ENCODE data around the gene PRRC1. TPM values are rescaled to one million over a fixed set of nuclear protein-coding genes. Genes with fewer than 3 reads are reported as not detected.

Gene PRRC1
- 10 to 100 TPM; 25.5 to 36.4 (median 30.7) TPM for polyA plus RNA-seq (ENCODE audit: low read depth in 6 of 6)

DNA sequence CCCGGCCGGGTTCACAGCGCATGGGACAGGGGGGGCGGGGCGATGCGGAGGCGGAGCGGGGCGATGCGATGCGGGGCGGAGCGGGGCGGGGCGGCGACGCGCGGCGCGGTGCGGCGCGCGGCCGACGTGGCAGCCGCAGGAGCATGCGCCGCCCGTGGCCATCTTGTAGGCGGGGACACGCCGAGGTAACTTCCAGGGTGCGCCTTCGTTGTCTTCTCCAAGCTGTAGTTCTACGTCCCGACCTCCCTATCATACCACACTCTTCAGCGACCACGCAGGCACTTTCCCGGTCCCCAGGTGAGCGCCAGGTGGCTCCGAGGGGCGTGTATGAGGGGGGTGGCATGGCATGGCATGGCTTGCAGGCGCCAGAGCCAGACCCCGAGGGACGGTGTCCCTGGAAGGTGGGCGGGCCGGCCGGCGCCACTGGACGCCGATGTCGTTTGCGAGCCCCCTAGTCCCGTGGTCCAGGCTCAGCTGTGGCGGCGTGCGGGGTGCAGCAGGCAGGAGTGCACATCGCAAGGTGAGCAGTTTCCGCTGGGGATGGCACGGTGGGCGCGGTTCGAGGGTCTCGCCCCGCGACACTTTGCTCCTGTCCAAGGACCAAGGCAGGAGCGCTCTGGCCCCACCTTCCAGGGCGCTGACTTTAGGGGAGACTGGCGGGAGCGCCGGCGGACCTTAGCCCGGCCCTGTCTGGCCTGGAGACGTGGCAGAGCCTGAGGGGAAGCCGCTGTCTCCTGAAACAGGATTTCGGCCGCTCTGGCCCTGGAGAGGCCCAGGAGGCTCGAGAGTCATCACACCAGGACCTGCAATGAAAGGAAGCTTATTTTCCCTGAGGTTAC lies at the start of gene PRRC1:
TSS of gene PRRC1 (plus strand) at position 161 of the 839 bp plus-strand sequence. CDS start 5,840 bp downstream, outside the sequence.
- peaks cover 19 to 24% of the 10 kb centered on the region in 2 donors for H3K36me3 Mint-ChIP-seq
- peak; percentile 71 for DNase-seq

DNA sequence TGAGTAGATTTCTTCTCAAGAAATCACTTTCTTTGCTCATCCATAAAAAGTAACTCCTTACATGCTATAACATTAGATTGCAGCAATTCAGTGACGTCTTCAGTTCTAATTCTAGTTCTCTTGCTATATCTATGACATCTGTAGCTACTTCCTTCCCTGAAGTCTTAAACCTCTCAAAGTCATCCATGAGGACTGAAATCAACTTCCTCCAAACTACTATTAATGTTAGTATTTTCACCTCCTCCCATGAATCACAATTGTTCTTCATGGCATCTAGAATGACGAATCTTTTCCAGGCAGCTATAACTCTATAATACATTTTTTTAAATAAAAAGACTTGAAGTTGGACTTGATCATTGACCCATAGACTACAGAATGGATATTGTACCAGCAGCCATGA lies 46.2 kb upstream of the PRRC1 start:
- Mint-ChIP-seq H3K4me3 (no peak overlapping the region), H3K36me3 (no peaks in the 10 kb centered on the region), H3K27me3 (peaks cover 12 to 16% (median 15%) of the 10 kb centered on the region in 3 donors), H3K27ac (no peak overlapping the region), H3K9me3 (no peaks in the 10 kb centered on the region), H3K4me1 (no peaks in the 10 kb centered on the region)
- no peak for DNase-seq
- ATAC-seq (ENCODE audit: low read depth in 2 of 2), result no peak

More for the DNA sequence above, at the start of gene PRRC1:
- peaks cover 26 to 29% (median 28%) of the 10 kb centered on the region in 3 donors for H3K4me1 Mint-ChIP-seq
- peak within 1 kb of the TSS; percentile 80 to 96 (median 90) for H3K4me3 Mint-ChIP-seq
- H3K27ac Mint-ChIP-seq, result peak within 1 kb of the TSS; percentile 40 to 93 (median 76)
- peaks cover 3 to 17% (median 12%) of the 10 kb centered on the region in 3 donors for H3K27me3 Mint-ChIP-seq
- peaks cover 4 to 17% (median 10%) of the 10 kb centered on the region in 7 donors for H3K9me3 Mint-ChIP-seq
- peak; percentile 95 to 96 for ATAC-seq (ENCODE audit: low read depth in 2 of 2)

DNA sequence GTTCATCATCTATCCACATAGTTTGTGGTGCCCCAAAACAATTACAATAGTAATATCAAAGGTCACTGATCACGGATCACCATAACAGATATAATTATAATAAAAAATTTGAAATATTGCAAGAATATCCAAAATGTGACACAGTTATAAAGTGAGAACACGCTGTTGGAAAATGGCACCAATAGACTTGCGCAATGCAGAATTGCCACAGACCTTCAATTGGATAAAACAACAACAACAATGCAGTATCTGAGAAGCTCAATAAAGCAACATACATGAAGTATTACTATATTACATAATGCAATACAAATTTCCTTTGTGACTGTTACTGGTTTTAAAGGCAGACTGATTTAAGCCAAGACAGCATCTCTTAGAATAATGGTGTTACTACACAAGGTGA lies 44.7 kb upstream of the PRRC1 start:
- no peak overlapping the region for H3K4me3 Mint-ChIP-seq

DNA sequence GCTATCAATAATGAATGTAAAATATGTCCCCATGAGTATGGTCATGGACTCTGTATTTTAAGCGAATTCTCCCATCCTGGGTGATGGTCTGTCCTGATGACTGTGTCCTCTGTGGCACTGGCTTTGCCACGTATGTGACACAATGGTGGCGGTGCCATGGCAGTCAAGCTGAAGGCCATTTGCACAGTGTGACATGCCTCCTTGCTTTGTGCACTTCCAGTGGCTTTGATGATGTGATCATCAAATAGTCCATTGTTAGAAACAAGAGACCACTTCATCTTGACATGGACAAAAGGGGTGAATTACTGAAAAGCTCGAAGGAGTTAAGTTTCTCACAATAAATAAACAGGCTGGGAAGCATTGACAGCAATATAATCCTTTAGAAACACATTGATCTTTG lies 31.0 kb upstream of the PRRC1 start:
- Mint-ChIP-seq H3K27me3 (peaks cover 7 to 15% (median 8%) of the 10 kb centered on the region in 3 donors), H3K27ac (peak overlapping the region in 1 of 6 donors; percentile 78), H3K36me3 (no peaks in the 10 kb centered on the region), H3K9me3 (no peaks in the 10 kb centered on the region), H3K4me1 (no peaks in the 10 kb centered on the region), H3K4me3 (no peak overlapping the region)
- ATAC-seq (ENCODE audit: low read depth in 2 of 2) (no peak), DNase-seq (no peak)

More for the DNA sequence above, 44.7 kb upstream of the PRRC1 start:
- H3K36me3 Mint-ChIP-seq, result no peaks in the 10 kb centered on the region
- no peak for ATAC-seq (ENCODE audit: low read depth in 2 of 2)
- no peaks in the 10 kb centered on the region for H3K9me3 Mint-ChIP-seq
- peaks cover 12 to 16% (median 13%) of the 10 kb centered on the region in 3 donors for H3K27me3 Mint-ChIP-seq
- DNase-seq, result no peak
- H3K27ac Mint-ChIP-seq, result no peak overlapping the region
- H3K4me1 Mint-ChIP-seq, result no peaks in the 10 kb centered on the region

DNA sequence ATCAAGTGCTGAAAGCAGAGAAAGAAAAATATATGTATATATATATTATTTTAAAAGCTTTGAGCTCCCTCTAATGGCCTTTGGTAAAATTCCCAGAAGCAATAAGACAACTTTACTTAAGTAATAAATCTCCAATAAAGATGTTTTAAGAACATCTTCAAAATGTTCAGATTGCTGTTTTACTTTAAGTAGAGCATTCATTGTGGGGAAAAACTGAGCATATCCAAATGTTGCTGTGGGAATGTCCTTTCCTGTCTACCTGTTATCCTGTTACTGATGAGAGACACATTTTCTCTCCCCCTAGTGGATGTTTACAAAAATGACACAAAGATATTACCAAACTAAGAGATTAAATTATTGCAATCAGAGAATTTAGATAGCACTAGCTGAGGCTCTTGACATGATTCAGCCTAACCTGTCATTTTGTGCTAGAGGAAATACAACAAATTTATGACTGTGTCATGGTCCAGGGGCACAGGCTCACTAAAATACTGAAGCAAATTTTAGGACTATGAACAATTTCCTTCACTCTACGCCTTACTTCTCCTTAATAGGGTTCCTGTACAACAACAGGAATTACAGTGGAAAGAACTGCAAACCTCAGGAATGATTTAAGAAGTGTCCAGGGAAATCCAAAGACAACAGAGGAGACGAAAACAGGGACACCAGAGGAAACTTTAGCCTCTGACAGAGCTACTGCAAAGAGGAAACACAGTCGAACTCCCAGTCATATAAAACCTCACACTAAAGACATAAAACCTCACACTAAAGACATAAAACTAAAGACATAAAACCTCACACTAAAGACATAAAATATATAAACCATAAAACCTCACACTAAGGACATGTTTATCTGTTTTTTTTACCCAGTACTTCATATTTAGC lies 24.3 kb upstream of the PRRC1 start:
- ATAC-seq (ENCODE audit: low read depth in 2 of 2), result peak; percentile 43 to 62
- peak; percentile 39 for DNase-seq
- H3K4me1 Mint-ChIP-seq, result no peaks in the 10 kb centered on the region
- H3K27me3 Mint-ChIP-seq, result peaks cover 8 to 25% (median 20%) of the 10 kb centered on the region in 3 donors
- no peak overlapping the region for H3K4me3 Mint-ChIP-seq
- no peaks in the 10 kb centered on the region for H3K36me3 Mint-ChIP-seq
- peaks cover 0 to 3% (median 0%) of the 10 kb centered on the region in 7 donors for H3K9me3 Mint-ChIP-seq
- H3K27ac Mint-ChIP-seq, result peak overlapping the region in 1 of 6 donors; percentile 54

DNA sequence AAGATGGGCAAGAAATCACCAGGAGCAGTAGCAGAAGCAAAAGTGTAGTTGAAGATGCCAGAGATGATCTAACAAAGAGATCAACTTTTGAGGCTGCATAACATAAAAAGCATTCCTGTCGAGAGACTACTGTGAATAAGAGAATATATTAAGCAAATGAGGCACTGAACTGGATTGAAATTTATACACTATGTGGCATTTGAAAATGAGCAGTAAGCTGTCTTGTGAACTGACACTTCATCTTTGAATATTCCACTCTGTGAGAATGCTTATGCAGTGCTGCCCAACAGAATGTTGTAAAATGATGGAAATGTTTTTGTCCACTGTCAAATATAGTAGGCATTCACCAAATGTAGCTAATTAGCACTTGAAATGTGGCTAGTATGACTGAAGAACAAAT lies 18.9 kb upstream of the PRRC1 start:
- H3K36me3 Mint-ChIP-seq, result no peaks in the 10 kb centered on the region
- H3K4me3 Mint-ChIP-seq, result no peak overlapping the region
- H3K9me3 Mint-ChIP-seq, result peaks cover 0 to 3% (median 0%) of the 10 kb centered on the region in 7 donors
- H3K4me1 Mint-ChIP-seq, result no peaks in the 10 kb centered on the region
- H3K27ac Mint-ChIP-seq, result no peak overlapping the region
- DNase-seq (no peak), ATAC-seq (ENCODE audit: low read depth in 2 of 2) (no peak)
- peaks cover 0 to 13% (median 10%) of the 10 kb centered on the region in 3 donors for H3K27me3 Mint-ChIP-seq

DNA sequence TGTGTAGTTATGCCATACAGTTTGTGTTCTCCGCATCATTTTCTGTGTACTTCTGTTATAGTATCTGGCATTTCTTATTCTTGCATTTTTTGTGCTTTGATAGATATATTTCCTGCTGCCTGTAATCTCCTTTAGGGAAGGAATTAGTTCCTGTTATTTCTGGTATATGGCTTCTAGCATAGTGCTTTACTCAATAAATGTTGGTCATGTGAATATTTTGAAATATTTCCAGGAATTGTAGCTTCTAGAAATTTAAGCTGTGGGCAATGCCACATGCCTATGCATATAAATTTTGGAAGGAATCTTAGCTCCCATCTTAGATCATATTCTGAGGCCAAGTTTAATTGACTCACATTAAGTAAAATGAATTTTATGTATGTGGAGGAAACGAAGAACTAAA lies 11.5 kb upstream of the PRRC1 start:
- H3K9me3 Mint-ChIP-seq, result no peaks in the 10 kb centered on the region
- DNase-seq (no peak), ATAC-seq (ENCODE audit: low read depth in 2 of 2) (no peak)
- H3K27ac Mint-ChIP-seq, result no peak overlapping the region
- no peaks in the 10 kb centered on the region for H3K4me1 Mint-ChIP-seq
- H3K36me3 Mint-ChIP-seq, result no peaks in the 10 kb centered on the region
- peaks cover 5 to 18% (median 8%) of the 10 kb centered on the region in 3 donors for H3K27me3 Mint-ChIP-seq
- H3K4me3 Mint-ChIP-seq, result no peak overlapping the region

DNA sequence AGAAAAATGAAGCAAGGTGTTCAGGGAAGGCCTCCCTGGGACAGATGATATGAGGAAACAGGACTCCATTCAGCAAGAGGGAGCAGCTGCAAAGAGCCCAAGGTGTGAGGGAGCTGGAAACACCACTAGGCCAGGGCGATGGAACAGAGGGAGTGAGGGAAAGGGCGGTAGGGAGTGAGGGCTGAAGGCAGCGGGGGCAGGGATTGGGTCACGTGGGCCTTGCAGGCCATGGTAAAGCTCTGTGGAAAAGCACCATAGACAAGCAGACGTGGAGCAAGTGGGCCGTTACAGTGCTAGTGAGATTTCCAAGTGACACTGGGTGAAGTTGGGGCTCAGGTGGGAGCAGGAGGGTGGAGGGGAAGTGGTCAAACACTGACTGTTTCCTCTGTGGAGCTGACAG lies 10.8 kb upstream of the PRRC1 start:
- no peaks in the 10 kb centered on the region for H3K9me3 Mint-ChIP-seq
- H3K27me3 Mint-ChIP-seq, result peaks cover 12 to 25% (median 12%) of the 10 kb centered on the region in 3 donors
- H3K27ac Mint-ChIP-seq, result peak overlapping the region in 1 of 6 donors; percentile 58
- DNase-seq (no peak), ATAC-seq (ENCODE audit: low read depth in 2 of 2) (no peak)
- H3K36me3 Mint-ChIP-seq, result peaks cover 0 to 5% of the 10 kb centered on the region in 2 donors
- H3K4me1 Mint-ChIP-seq, result no peaks in the 10 kb centered on the region
- H3K4me3 Mint-ChIP-seq, result no peak overlapping the region

DNA sequence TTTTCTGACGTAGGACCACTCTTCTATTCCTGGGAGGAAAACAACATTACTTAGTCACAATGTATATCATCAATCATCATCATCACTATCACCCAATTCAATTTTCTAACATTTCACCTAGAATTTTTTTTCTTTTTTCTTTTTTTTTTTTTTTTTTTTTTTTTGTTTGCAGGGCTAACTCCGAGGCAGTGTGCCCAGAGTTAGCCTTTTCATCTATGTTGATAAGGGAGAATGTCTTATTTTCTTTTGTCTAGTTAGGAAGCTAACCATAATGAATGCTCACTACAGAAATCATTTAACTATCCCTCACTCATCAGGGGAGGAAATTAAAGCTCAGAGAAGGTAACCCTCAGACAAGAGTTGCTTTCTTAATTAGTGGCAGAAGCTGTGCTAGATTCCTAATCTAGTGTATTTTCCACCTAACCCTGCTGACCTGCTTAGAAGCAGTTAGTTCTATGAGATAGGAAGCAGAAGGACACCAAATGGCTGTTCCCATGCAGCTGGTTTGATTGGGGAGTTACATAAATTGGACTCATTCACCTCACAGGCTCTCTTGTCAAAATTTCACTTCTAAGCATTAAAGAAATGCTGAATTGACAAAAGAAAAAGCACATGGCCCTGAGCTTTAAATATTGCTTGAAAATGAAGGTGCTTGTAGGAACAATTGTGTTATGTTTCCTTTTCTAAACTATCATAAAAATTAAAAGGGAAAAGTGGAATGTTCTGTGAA lies 8.6 kb upstream of the PRRC1 start:
- ATAC-seq (ENCODE audit: low read depth in 2 of 2) (no peak), DNase-seq (no peak)
- Mint-ChIP-seq H3K27ac (peak overlapping the region in 1 of 6 donors; percentile 31), H3K4me1 (no peaks in the 10 kb centered on the region), H3K9me3 (no peaks in the 10 kb centered on the region), H3K27me3 (peaks cover 16 to 39% (median 22%) of the 10 kb centered on the region in 3 donors), H3K4me3 (no peak overlapping the region), H3K36me3 (peaks cover 0 to 6% of the 10 kb centered on the region in 2 donors)

DNA sequence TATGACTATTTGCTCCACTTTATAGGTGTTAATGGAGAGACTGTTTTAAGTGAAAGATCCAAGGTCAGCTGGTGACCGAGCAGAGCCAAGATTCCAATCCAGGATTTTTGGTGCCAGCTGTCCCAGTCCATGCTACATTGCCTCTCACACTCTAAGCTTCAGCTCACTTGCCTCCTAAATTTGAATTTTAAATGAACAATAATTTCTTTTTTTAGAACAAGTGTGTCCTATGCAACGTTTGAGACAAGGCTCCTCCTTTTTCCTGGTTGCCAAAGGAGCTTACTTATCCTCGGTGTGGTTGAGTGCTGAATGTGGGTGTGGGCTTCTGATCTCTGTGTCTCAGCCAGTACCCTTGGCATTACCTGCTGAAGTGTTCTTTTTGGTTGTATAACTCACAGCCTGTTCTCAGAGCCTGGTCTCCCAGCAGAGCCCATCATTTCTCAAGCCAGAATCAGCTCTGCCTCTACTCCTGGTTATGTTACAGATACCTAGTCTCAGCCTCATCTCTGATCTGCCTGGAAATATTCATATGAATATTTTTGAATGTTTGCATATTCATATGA lies 4.0 kb upstream of the PRRC1 start:
- Mint-ChIP-seq H3K36me3 (peaks cover 0 to 6% of the 10 kb centered on the region in 2 donors), H3K9me3 (no peaks in the 10 kb centered on the region), H3K4me3 (no peak overlapping the region), H3K27me3 (peaks cover 29 to 33% (median 30%) of the 10 kb centered on the region in 3 donors), H3K4me1 (peaks cover 0 to 9% (median 6%) of the 10 kb centered on the region in 3 donors), H3K27ac (no peak overlapping the region)
- ATAC-seq (ENCODE audit: low read depth in 2 of 2) (no peak), DNase-seq (no peak)

DNA sequence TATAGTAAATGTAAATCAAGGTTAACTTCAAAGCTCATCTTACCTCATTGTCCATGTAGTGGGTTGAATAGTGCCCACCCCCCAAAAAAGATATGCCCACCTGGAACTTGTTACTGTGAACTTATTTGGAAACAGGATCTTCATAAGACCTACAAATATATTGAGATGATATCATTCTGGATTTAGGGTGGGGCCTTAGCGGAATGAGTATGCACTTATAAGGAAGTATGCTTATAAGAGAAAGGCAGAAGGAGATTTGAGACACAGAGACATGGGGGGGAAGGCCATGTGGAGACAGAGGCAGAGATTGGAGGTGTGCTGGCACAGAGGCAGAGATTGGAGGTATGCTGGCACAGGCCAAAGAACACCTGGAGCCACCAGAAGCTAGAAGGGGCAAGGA lies 2.6 kb upstream of the PRRC1 start:
- no peaks in the 10 kb centered on the region for H3K9me3 Mint-ChIP-seq
- peaks cover 25 to 30% (median 26%) of the 10 kb centered on the region in 3 donors for H3K27me3 Mint-ChIP-seq
- H3K4me3 Mint-ChIP-seq, result peak overlapping the region in 1 of 8 donors; percentile 67
- H3K27ac Mint-ChIP-seq, result no peak overlapping the region
- ATAC-seq (ENCODE audit: low read depth in 2 of 2) (no peak), DNase-seq (no peak)
- peaks cover 1 to 6% of the 10 kb centered on the region in 2 donors for H3K36me3 Mint-ChIP-seq
- peaks cover 12 to 20% (median 13%) of the 10 kb centered on the region in 3 donors for H3K4me1 Mint-ChIP-seq

DNA sequence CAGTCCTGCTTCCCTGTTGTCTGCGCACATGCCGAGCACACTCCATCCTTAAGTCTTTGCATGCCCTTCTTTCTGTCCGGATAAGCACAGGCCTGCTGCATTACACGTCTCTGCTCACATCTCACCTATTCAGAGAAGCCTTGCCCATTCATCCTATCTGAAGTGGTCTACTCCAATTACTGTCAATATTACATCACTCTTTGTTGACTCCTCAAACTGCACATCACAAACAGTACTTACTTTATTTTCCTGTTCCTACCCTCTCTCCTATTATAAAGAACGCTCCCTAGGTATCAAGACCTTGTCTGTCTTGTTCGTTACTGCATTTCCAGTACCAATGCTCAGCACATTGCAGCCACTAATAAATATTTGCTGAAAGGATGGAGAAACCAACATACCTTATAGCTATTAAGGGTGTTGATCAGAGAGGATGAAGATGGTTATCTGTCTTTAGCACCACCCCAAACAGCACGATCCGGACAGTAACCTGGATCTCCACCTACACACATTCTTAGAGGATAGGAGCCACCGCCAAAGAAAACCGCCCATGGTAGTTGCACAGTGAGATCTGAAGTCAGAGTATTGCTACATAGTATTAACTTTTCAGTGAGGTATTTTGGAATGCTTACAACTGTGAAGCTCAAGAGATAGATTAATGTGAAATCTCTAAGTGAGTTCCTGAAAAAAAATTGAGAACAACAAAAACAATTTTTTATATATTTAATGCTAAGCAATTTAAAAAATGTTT lies 1.6 kb upstream of the PRRC1 start:
- H3K27me3 Mint-ChIP-seq, result peaks cover 21 to 28% (median 24%) of the 10 kb centered on the region in 3 donors
- peak overlapping the region in 1 of 8 donors; percentile 79 for H3K4me3 Mint-ChIP-seq
- ATAC-seq (ENCODE audit: low read depth in 2 of 2) (no peak), DNase-seq (no peak)
- H3K27ac Mint-ChIP-seq, result no peak overlapping the region
- peaks cover 0 to 6% (median 3%) of the 10 kb centered on the region in 7 donors for H3K9me3 Mint-ChIP-seq
- H3K36me3 Mint-ChIP-seq, result peaks cover 12 to 14% of the 10 kb centered on the region in 2 donors
- peaks cover 19 to 23% (median 22%) of the 10 kb centered on the region in 3 donors for H3K4me1 Mint-ChIP-seq

Measured in naive B cell (primary cell).